Measurements from ENCODE around the gene PYROXD2. TPM values are rescaled to one million over a fixed set of nuclear protein-coding genes. Genes with fewer than 3 reads are reported as not detected.

Gene PYROXD2
- total RNA-seq, 1 donor from 2014 or later: 5.8 TPM

DNA sequence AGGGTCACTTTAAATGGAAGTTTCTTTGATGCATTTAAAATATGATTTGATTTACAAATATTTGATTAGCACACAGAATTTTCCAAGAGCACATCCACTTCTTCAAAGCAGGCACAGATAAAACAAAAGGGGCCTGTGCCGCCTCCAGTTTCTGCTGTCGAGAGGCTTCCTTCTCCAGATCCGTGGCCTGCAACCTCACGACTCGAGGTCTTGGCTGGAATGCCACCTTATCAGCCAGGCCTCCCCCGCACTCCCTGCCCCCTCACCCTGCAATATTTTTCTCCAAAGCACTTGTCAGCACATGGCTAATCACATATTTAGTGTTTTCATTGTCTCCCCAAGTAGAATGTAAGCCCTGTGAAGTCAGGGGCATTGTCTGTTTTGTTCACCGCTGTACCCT, 12.5 kb downstream of the PYROXD2 start:
- H3K4me3 ChIP-seq (ENCODE audit: low read depth, low read length): no peak overlapping the region
- DNase-seq (ENCODE audit: low read depth): no peak
- no peak for TF ChIP-seq CTCF (conservative IDR thresholded peaks at IDR 0.05; ENCODE audit: low read depth, low read length)

- no peak overlapping the region for H3K4me3 ChIP-seq (ENCODE audit: low read depth, low read length)
- no peak for TF ChIP-seq CTCF (conservative IDR thresholded peaks at IDR 0.05; ENCODE audit: low read depth, low read length)
- no peak for DNase-seq (ENCODE audit: low read depth)
Observed at GRCh38 chr10:98400482-98400881, 14.5 kb downstream of the PYROXD2 start.

GRCh38 chr10:98399784-98400183, 15.2 kb downstream of the PYROXD2 start:
- no peak overlapping the region for H3K4me3 ChIP-seq (ENCODE audit: low read depth, low read length)
- DNase-seq (ENCODE audit: low read depth): no peak
- no peak for TF ChIP-seq CTCF (conservative IDR thresholded peaks at IDR 0.05; ENCODE audit: low read depth, low read length)

DNA sequence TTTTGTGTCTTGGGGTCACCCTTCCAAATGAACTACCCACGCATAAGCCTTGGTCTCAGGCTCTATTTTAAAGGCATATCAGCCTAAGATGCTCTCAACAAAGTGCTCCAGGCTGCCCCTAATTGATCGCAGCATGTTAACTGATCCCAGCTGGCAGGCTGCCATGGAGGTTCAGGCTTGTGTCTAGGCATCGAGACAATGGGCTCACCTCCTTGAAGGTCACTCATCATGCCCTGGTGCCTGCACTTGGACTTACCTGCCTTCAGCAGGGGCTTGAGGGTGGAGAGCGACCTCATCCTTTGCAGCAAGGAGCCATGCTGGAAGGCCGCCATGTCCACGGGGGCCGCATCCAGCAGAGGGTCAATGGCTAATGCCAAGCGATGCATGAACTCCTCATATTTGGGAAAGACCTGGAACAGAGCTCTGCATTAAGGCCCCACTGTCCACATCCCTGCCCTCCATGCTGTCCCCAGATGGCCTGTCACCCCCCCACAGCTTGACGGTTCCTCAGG, 17.8 kb downstream of the PYROXD2 start:
- DNase-seq (ENCODE audit: low read depth): no peak
- no peak overlapping the region for H3K4me3 ChIP-seq (ENCODE audit: low read depth, low read length)
- TF ChIP-seq CTCF (conservative IDR thresholded peaks at IDR 0.05; ENCODE audit: low read depth, low read length): no peak

GRCh38 chr10:98396096-98397063, 18.6 kb downstream of the PYROXD2 start:
- TF ChIP-seq CTCF (conservative IDR thresholded peaks at IDR 0.05; ENCODE audit: low read depth, low read length): no peak
- no peak overlapping the region for H3K4me3 ChIP-seq (ENCODE audit: low read depth, low read length)
- DNase-seq (ENCODE audit: low read depth): no peak

GRCh38 chr10:98394851-98395440, 20.0 kb downstream of the PYROXD2 start:
- TF ChIP-seq CTCF (conservative IDR thresholded peaks at IDR 0.05; ENCODE audit: low read depth, low read length): no peak

More at GRCh38 chr10:98394851-98395440, 20.0 kb downstream of the PYROXD2 start:
- H3K4me3 ChIP-seq (ENCODE audit: low read depth, low read length): no peak overlapping the region
- DNase-seq (ENCODE audit: low read depth): no peak
